SU-DHL-6 (cell line): ENCODE measurements around the gene HASPIN.

ENCODE experiments used
- H2AFZ ChIP-seq: fragments of 200-600 bp; sonication (generic); 2 replicates; pipeline ENCODE4 v1.6.1; 2014; ENCODE audit warnings: low read depth, mild to moderate bottlenecking, moderate library complexity, mixed read lengths, antibody characterized with exemption, low read length; ENCODE audit not compliant: severe bottlenecking
- H3F3A ChIP-seq: fragments of 200-600 bp; shearing (Covaris generic); 2 replicates; pipeline ENCODE4 v1.6.0; 2016; ENCODE audit warnings: antibody characterized with exemption, mild to moderate bottlenecking; ENCODE audit not compliant: insufficient read depth
- H3K27ac ChIP-seq: fragments of 200-600 bp; sonication (generic); 2 replicates; pipeline ENCODE4 v1.5.1; 2016; ENCODE audit warnings: low read depth, mild to moderate bottlenecking, low read length, moderate library complexity, mixed read lengths
- H3K27me3 ChIP-seq: fragments of 200-600 bp; sonication (generic), shearing (Covaris generic); 2 replicates; pipeline ENCODE4 v1.6.0; 2014; ENCODE audit warnings: mild to moderate bottlenecking, low read length
- H3K36me3 ChIP-seq: fragments of 200-600 bp; sonication (generic); 2 replicates; pipeline ENCODE4 v1.6.1; 2014; ENCODE audit warnings: mild to moderate bottlenecking, low read length, mixed read lengths
- H3K4me2 ChIP-seq: fragments of 300-600, 200-600 bp; shearing (Covaris generic), sonication (generic); 2 replicates; pipeline ENCODE4 v1.6.0; 2014; ENCODE audit warnings: low read length, low read depth, mild to moderate bottlenecking; ENCODE audit not compliant: poor library complexity, severe bottlenecking
- H3K4me3 ChIP-seq: fragments of 200-600 bp; sonication (generic); 2 replicates; pipeline ENCODE4 v1.5.1; 2014; ENCODE audit warnings: antibody characterized with exemption, low read length, mild to moderate bottlenecking, mixed read lengths; ENCODE audit not compliant: insufficient read depth, poor library complexity, severe bottlenecking
- H3K79me2 ChIP-seq: fragments of 200-600 bp; sonication (generic); 2 replicates; pipeline ENCODE4 v1.6.1; 2014; ENCODE audit warnings: mild to moderate bottlenecking, low read length, moderate library complexity; ENCODE audit not compliant: insufficient read depth
- H3K9ac ChIP-seq: fragments of 200-600 bp; sonication (generic); 2 replicates; pipeline ENCODE4 v1.7.0; 2014; ENCODE audit warnings: mild to moderate bottlenecking, low read length
- H3K9me2 ChIP-seq: fragments of 200-600 bp; sonication (generic); replicated peaks from 2 replicates; pipeline ENCODE4 v1.6.1; 2014; ENCODE audit warnings: low read length; ENCODE audit not compliant: insufficient read depth
- H3K9me3 ChIP-seq: fragments of 200-600 bp; sonication (generic); 2 replicates; pipeline ENCODE4 v1.6.1; 2014; ENCODE audit warnings: low read length, mixed read lengths; ENCODE audit not compliant: insufficient read depth
- H4K20me1 ChIP-seq: fragments of 200-600 bp; sonication (generic); 2 replicates; pipeline ENCODE4 v1.6.1; 2014; ENCODE audit warnings: low read depth, mild to moderate bottlenecking, antibody characterized with exemption, low read length, moderate library complexity, mixed read lengths
- CTCF ChIP-seq: fragments of 200-600 bp; sonication (generic); IDR thresholded peaks from one replicate; pipeline ENCODE4 v1.5.1; 2017; ENCODE audit warnings: antibody characterized with exemption, mild to moderate bottlenecking, low read length, moderate library complexity; ENCODE audit not compliant: insufficient read depth, poor library complexity, severe bottlenecking
- EZH2phosphoT487 ChIP-seq: fragments of 200-600 bp; sonication (generic), shearing (Covaris generic); conservative IDR thresholded peaks from 2 replicates; pipeline ENCODE4 v1.6.1; 2018; ENCODE audit warnings: mild to moderate bottlenecking, antibody characterized with exemption, low read length, moderate library complexity, mixed read lengths

The HASPIN gene

GRCh38 chr17:3744014-3744413, 20.3 kb downstream of the HASPIN start:
- TF ChIP-seq EZH2phosphoT487, result no peak
- TF ChIP-seq CTCF, result no peak
- no peaks in the 10 kb centered on the region for H3K9me2 ChIP-seq
- no peak overlapping the region for H3K9ac ChIP-seq
- H3K4me2 ChIP-seq, result no peak overlapping the region
- H2AFZ ChIP-seq, result no peak overlapping the region
- H3F3A ChIP-seq, result no peaks in the 10 kb centered on the region
- no peak overlapping the region for H3K4me3 ChIP-seq
- H3K27ac ChIP-seq, result no peak overlapping the region
- no peaks in the 10 kb centered on the region for H3K36me3 ChIP-seq
- no peaks in the 10 kb centered on the region for H3K27me3 ChIP-seq
- no peaks in the 10 kb centered on the region for H3K79me2 ChIP-seq
- H3K9me3 ChIP-seq, result no peaks in the 10 kb centered on the region
- no peaks in the 10 kb centered on the region for H4K20me1 ChIP-seq

- no peak overlapping the region for H3K9ac ChIP-seq
- no peak overlapping the region for H3K4me3 ChIP-seq
- H4K20me1 ChIP-seq, result no peaks in the 10 kb centered on the region
- no peaks in the 10 kb centered on the region for H3K36me3 ChIP-seq
- TF ChIP-seq CTCF (no peak), EZH2phosphoT487 (no peak)
- no peaks in the 10 kb centered on the region for H3K9me2 ChIP-seq
- no peak overlapping the region for H3K4me2 ChIP-seq
- H3K27me3 ChIP-seq, result no peaks in the 10 kb centered on the region
- H3K9me3 ChIP-seq, result no peaks in the 10 kb centered on the region
- no peaks in the 10 kb centered on the region for H3K79me2 ChIP-seq
- H3K27ac ChIP-seq, result no peak overlapping the region
- H2AFZ ChIP-seq, result no peak overlapping the region
- no peaks in the 10 kb centered on the region for H3F3A ChIP-seq
Measured at GRCh38 chr17:3745071-3745470, 21.4 kb downstream of the HASPIN start.

GRCh38 chr17:3747805-3748204, 24.1 kb downstream of the HASPIN start:
- H4K20me1 ChIP-seq, result no peaks in the 10 kb centered on the region
- no peaks in the 10 kb centered on the region for H3K9me3 ChIP-seq
- no peaks in the 10 kb centered on the region for H3K79me2 ChIP-seq
- no peaks in the 10 kb centered on the region for H3K9me2 ChIP-seq
- no peak overlapping the region for H3K27ac ChIP-seq
- no peak overlapping the region for H3K4me2 ChIP-seq
- H3K9ac ChIP-seq, result no peak overlapping the region
- H3K4me3 ChIP-seq, result no peak overlapping the region
- H3K27me3 ChIP-seq, result no peaks in the 10 kb centered on the region
- TF ChIP-seq EZH2phosphoT487, result no peak
- no peak for TF ChIP-seq CTCF
- H2AFZ ChIP-seq, result no peak overlapping the region
- H3F3A ChIP-seq, result no peaks in the 10 kb centered on the region
- no peaks in the 10 kb centered on the region for H3K36me3 ChIP-seq

- Histone ChIP-seq H3K4me3 (no peak overlapping the region), H4K20me1 (no peaks in the 10 kb centered on the region), H3K4me2 (no peak overlapping the region), H3K27me3 (no peaks in the 10 kb centered on the region), H3K27ac (no peak overlapping the region), H3K79me2 (no peaks in the 10 kb centered on the region), H3K9ac (no peak overlapping the region), H3K36me3 (no peaks in the 10 kb centered on the region), H3K9me2 (no peaks in the 10 kb centered on the region), H3F3A (no peaks in the 10 kb centered on the region), H3K9me3 (no peaks in the 10 kb centered on the region), H2AFZ (no peak overlapping the region)
- TF ChIP-seq EZH2phosphoT487, result no peak
- no peak for TF ChIP-seq CTCF
Measured at GRCh38 chr17:3748576-3748975, 24.9 kb downstream of the HASPIN start.
